HepG2 (cell line): ENCODE results near the gene MRPL18. TPM values are rescaled to one million over a fixed set of nuclear protein-coding genes. Genes with fewer than 3 reads are reported as not detected.

Experiments
- ATAC-seq: fragments of 200-7000 bp; cut with Tn5 transposase; 3 replicates; pipeline ENCODE4 v1.9.1; 2020; ENCODE audit warnings: mild to moderate bottlenecking, moderate library complexity
- BruUV-seq: library from RNA; stranded (reverse); fragments of 400-500 nt; replicated peaks from 2 replicates; lab custom pipeline; 2021; lab: Mats Ljungman, UMichigan
- CTCF ChIA-PET: fragments of 300-600 bp; formaldehyde crosslinking; extraction: SDS; loops from one replicate; lab custom pipeline; 2021; ENCODE audit warnings: low total read pairs, inconsistent platforms, low intra/inter-chr PET ratio; lab: Yijun Ruan, JAX
- POLR2A ChIA-PET: fragments of 350-600 bp; sonication (Branson Sonifier 250); formaldehyde crosslinking; loops from one replicate; lab custom pipeline; 2020; ENCODE audit warnings: antibody characterized with exemption, inconsistent platforms; lab: Yijun Ruan, JAX
- DNase-seq: peaks from one replicate; pipeline ENCODE4 v3.0.0-alpha.2; 2015; ENCODE audit warnings: low spot score
- FAIRE-seq: peaks from 3 replicates; lab custom pipeline; 2011; peaks lifted over from hg19 to GRCh38; lab: Jason Lieb, UNC
- H2AFZ ChIP-seq: one replicate; pipeline ENCODE4 v1.6.1; 2011; ENCODE audit warnings: low read length, inconsistent platforms
- H3K27ac ChIP-seq: fragments of 300-600 bp; 3 replicates; pipeline ENCODE4 v1.8.0; 2011; ENCODE audit warnings: mixed run types, mild to moderate bottlenecking, mixed read lengths, low read length, inconsistent platforms; ENCODE audit not compliant: insufficient read depth; ENCODE audit errors: extremely low read length
- H3K27me3 ChIP-seq, 2 experiments: fragments of 200-600 bp in 1 of 2; 2 replicates in 1 of 2; 3 replicates in 1 of 2; pipeline versions ENCODE4 v1.6.0 to v1.8.0; 2011; ENCODE audit warnings: low read length in 2 of 2, mild to moderate bottlenecking in 2 of 2, moderate library complexity in 2 of 2, inconsistent platforms in 1 of 2; ENCODE audit not compliant: insufficient read depth in 2 of 2, control insufficient read depth in 1 of 2
- H3K36me3 ChIP-seq, 2 experiments: fragments of 200-600 bp in 1 of 2; replicated peaks in 1 of 2; 2 replicates in 1 of 2; 3 replicates in 1 of 2; pipeline versions ENCODE4 v1.5.1 to v1.8.0; 2011; ENCODE audit warnings: low read length in 2 of 2, inconsistent platforms in 1 of 2; ENCODE audit not compliant: insufficient read depth in 2 of 2, control insufficient read depth in 1 of 2
- H3K4me1 ChIP-seq: 2 replicates; pipeline ENCODE4 v1.5.1; 2012; ENCODE audit warnings: low read length, inconsistent platforms; ENCODE audit not compliant: insufficient read depth
- H3K4me2 ChIP-seq: 2 replicates; pipeline ENCODE4 v1.6.0; 2011; ENCODE audit warnings: low read depth, low read length, inconsistent platforms
- H3K4me3 ChIP-seq, 3 experiments: fragments of 200-600 bp in 1 of 3; sonication (generic), shearing (Covaris generic) in 1 of 3; replicated peaks in 1 of 3; 2 replicates each; pipeline ENCODE4 v1.5.1; 2011 to 2016; ENCODE audit warnings: low read length in 3 of 3, inconsistent platforms in 2 of 3, low read depth in 2 of 3, mild to moderate bottlenecking in 2 of 3, control low read depth in 1 of 3, mixed read lengths in 1 of 3; ENCODE audit not compliant: insufficient read depth in 1 of 3
- H3K79me2 ChIP-seq: one replicate; pipeline ENCODE4 v1.6.1; 2011; ENCODE audit warnings: low read length, inconsistent platforms; ENCODE audit not compliant: insufficient read depth
- H3K9ac ChIP-seq: 2 replicates; pipeline ENCODE4 v1.6.0; 2011; ENCODE audit warnings: mild to moderate bottlenecking, low read depth, low read length, inconsistent platforms; ENCODE audit not compliant: insufficient read depth
- H3K9me3 ChIP-seq: 2 replicates; pipeline ENCODE4 v1.5.1; 2012; ENCODE audit warnings: mild to moderate bottlenecking, low read length
- H4K20me1 ChIP-seq: 2 replicates; pipeline ENCODE4 v1.6.0; 2011; ENCODE audit warnings: inconsistent platforms, mild to moderate bottlenecking, low read length, moderate library complexity; ENCODE audit not compliant: insufficient read depth
- ELF1 ChIP-seq: sonication (generic); formaldehyde crosslinking; IDR thresholded peaks from 2 replicates; pipeline ENCODE4 v1.4.0; 2020; ENCODE audit warnings: missing genetic modification reagents
- ETV6 ChIP-seq: sonication (generic); formaldehyde crosslinking; conservative IDR thresholded peaks from 2 replicates; pipeline ENCODE4 v1.4.0; 2020; ENCODE audit warnings: missing genetic modification reagents
- HOXA9 ChIP-seq: sonication (generic); formaldehyde crosslinking; IDR thresholded peaks from 2 replicates; pipeline ENCODE4 v1.8.1; 2022; ENCODE audit warnings: missing genetic modification reagents, mild to moderate bottlenecking, moderate library complexity, borderline replicate concordance
- JDP2 ChIP-seq: sonication (generic); formaldehyde crosslinking; IDR thresholded peaks from 2 replicates; pipeline ENCODE4 v1.8.1; 2022; ENCODE audit warnings: missing genetic modification reagents, borderline replicate concordance
- MBNL3 ChIP-seq: fragments of 250-450 bp; sonication (Bioruptor Pico); conservative IDR thresholded peaks from 2 replicates; pipeline ENCODE4 v1.8.0; 2022; ENCODE audit warnings: mild to moderate bottlenecking, inconsistent platforms
- SOX6 ChIP-seq, 2 experiments: fragments of 450-650 bp in 1 of 2; sonication (generic) in 1 of 2; formaldehyde crosslinking in 1 of 2; IDR thresholded peaks; 2 replicates each; pipeline versions ENCODE4 v1.4.0 to v1.6.1; 2017 to 2020; ENCODE audit warnings: antibody characterized with exemption in 1 of 2, mild to moderate bottlenecking in 1 of 2, missing genetic modification reagents in 1 of 2
- ZNF205 ChIP-seq: IDR thresholded peaks from 2 replicates; pipeline ENCODE4 v1.6.1; 2018; ENCODE audit warnings: missing biosample characterization, missing genetic modification reagents
- ZNF432 ChIP-seq: sonication (generic); formaldehyde crosslinking; IDR thresholded peaks from 2 replicates; pipeline ENCODE4 v1.5.0; 2020; ENCODE audit warnings: missing genetic modification reagents, mild to moderate bottlenecking, borderline replicate concordance
- ZNF547 ChIP-seq: sonication (generic); formaldehyde crosslinking; IDR thresholded peaks from 2 replicates; pipeline ENCODE4 v1.5.1; 2020; ENCODE audit warnings: mild to moderate bottlenecking, missing genetic modification reagents
- ZNF687 ChIP-seq: sonication (generic); formaldehyde crosslinking; IDR thresholded peaks from 2 replicates; pipeline ENCODE4 v1.5.1; 2020; ENCODE audit warnings: mild to moderate bottlenecking, missing genetic modification reagents, moderate library complexity
- WGBS: methylation state at CpG from one replicate; pipeline ENCODE4 v1.1.6; 2017; ENCODE audit warnings: low lambda C conversion rate; 5-methylcytosine and 5-hydroxymethylcytosine counted together
- in situ Hi-C: cut with HindIII; loops from 2 replicates; pipeline ENCODE4 v1.10.0; 2017; ENCODE audit warnings: low pct_unique_long_range_greater_than_20kb; ENCODE audit not compliant: extremely low pct_ligation_motif_present
- intact Hi-C: fragments of 100-400 bp; cut with micrococcal nuclease; formaldehyde crosslinking; loops from one replicate; pipeline ENCODE4 v1.10.0; 2022; ENCODE audit not compliant: unreplicated experiment
- polyA plus RNA-seq, 8 experiments: library from polyadenylated mRNA; depleted of rRNA in 3 of 8; stranded (reverse) in 7 of 8; unstranded in 1 of 8; fragments of >200 nt; fragmentation: Illumina TruSeq in 4 of 8; extraction: Trizol in 4 of 8; gene quantifications; 2 replicates each; pipeline versions ENCODE4 v1.2.1 to v1.2.3, GENCODE V29; 2011 to 2016; ENCODE audit warnings: low read depth in 4 of 8, missing spikeins in 1 of 8, mixed read lengths in 1 of 8; ENCODE audit not compliant: insufficient read depth in 1 of 8
- total RNA-seq, 5 experiments: library from RNA; depleted of rRNA; stranded (reverse); fragments of >200 nt; fragmentation: Illumina TruSeq; extraction: Trizol; gene quantifications; 2 replicates each; pipeline ENCODE4 v1.2.3, GENCODE V29; 2016; ENCODE audit warnings: low read depth in 1 of 5

MRPL18 gene
- total and polyA plus RNA-seq, 2 of the 13 experiments (the other 11 are each of a cell fraction or from before 2014, with no cell fraction given), result 85.6 to 176 TPM

- Histone ChIP-seq H3K9ac (no peak overlapping the region), H3K36me3 (peaks cover 11 to 90% of the 10 kb centered on the region in 2 experiments), H2AFZ (no peak overlapping the region), H3K9me3 (no peaks in the 10 kb centered on the region), H3K4me2 (no peak overlapping the region), H3K27me3 (no peaks in the 10 kb centered on the region), H3K4me3 (no peak overlapping the region), H4K20me1 (no peaks in the 10 kb centered on the region), H3K27ac (no peak overlapping the region), H3K79me2 (peaks cover 12% of the 10 kb centered on the region)
- BruUV-seq, result no TSS peak
- CTCF ChIA-PET, result no interaction called here
- FAIRE-seq, result no peak
- WGBS, result 2% methylated on average over 1 of the region's 1 CpG
- POLR2A ChIA-PET, result interaction anchor here (0.9 to 1.5 kb wide), 3 partner anchors 9 to 45 kb away, joined by 3 to 6 read pairs (median 4); partner anchors contain the start of genes ACAT2 and WTAP
- no peak for ATAC-seq
- DNase-seq, result no peak
- intact Hi-C loops (no loop called here), in situ Hi-C loops (no loop called here)
- no peak for TF ChIP-seq MBNL3
- no peak for TF ChIP-seq SOX6 (IDR thresholded peaks at IDR 0.05)
- no peak for TF ChIP-seq SOX6 (CRISPR knock-in tag; IDR thresholded peaks at IDR 0.05)
- TF ChIP-seq ETV6, result no peak
- no peak for TF ChIP-seq ZNF205
- TF ChIP-seq ELF1 (CRISPR knock-in tag), result no peak
- TF ChIP-seq ZNF547 (CRISPR knock-in tag), result no peak
- TF ChIP-seq ZNF687 (CRISPR knock-in tag), result no peak
- no peak for TF ChIP-seq ZNF432 (CRISPR knock-in tag)
- no peak for TF ChIP-seq HOXA9 (CRISPR knock-in tag)
- TF ChIP-seq JDP2 (CRISPR knock-in tag), result no peak
- TF ChIP-seq, all 625 proteins: peak for 0
- H3K4me1 ChIP-seq, result peaks cover 10% of the 10 kb centered on the region
These were observed 18.1 kb upstream of the MRPL18 start for GRCh38 chr6:159772196-159772595.
